GM06990 (cell line): Measurements from ENCODE around the gene TRAPPC4.
"Not testable (repeated sequence)": the region's sequence is repeated elsewhere in the genome, so short reads cannot be mapped to it uniquely, and the experiment has no call there.

Experiments used
- DNase-seq: peaks from one replicate; pipeline ENCODE4 v3.0.0-alpha.2; 2011; ENCODE audit not compliant: insufficient read length; ENCODE audit errors: extremely low read depth
- H3K27me3 ChIP-seq: replicated peaks from 2 replicates; pipeline ENCODE4 v1.6.0; 2011; ENCODE audit warnings: low read length; ENCODE audit not compliant: control insufficient read depth, insufficient read depth
- H3K36me3 ChIP-seq: 2 replicates; pipeline ENCODE4 v1.5.1; 2011; ENCODE audit warnings: low read length; ENCODE audit not compliant: control insufficient read depth, insufficient read depth
- H3K4me3 ChIP-seq: replicated peaks from 2 replicates; pipeline ENCODE4 v1.5.1; 2011; ENCODE audit warnings: low read depth, mild to moderate bottlenecking, control low read depth, low read length
- CTCF ChIP-seq: IDR thresholded peaks from 2 replicates; pipeline ENCODE4 v1.5.1; 2011; ENCODE audit warnings: low read length, control low read depth, mild to moderate bottlenecking, inconsistent platforms; ENCODE audit not compliant: insufficient read depth, poor library complexity, severe bottlenecking

The TRAPPC4 gene

GRCh38 chr11:118979434-118979833, 39.1 kb upstream of the TRAPPC4 start:
- H3K27me3 ChIP-seq = no peaks in the 10 kb centered on the region; the same call in none of the 2 replicates
- no peak for TF ChIP-seq CTCF

GRCh38 chr11:118980191-118980881, 38.2 kb upstream of the TRAPPC4 start:
- no peak for TF ChIP-seq CTCF

More at GRCh38 chr11:118979434-118979833, 39.1 kb upstream of the TRAPPC4 start:
- no peak for DNase-seq
- Histone ChIP-seq H3K4me3 (no peak overlapping the region), H3K36me3 (no peaks in the 10 kb centered on the region)

GRCh38 chr11:118984337-118984736, 34.2 kb upstream of the TRAPPC4 start:
- not testable (repeated sequence) for H3K36me3 ChIP-seq, H3K27me3 ChIP-seq, DNase-seq

More at GRCh38 chr11:118980191-118980881, 38.2 kb upstream of the TRAPPC4 start:
- H3K4me3 ChIP-seq = no peak overlapping the region
- DNase-seq = no peak
- H3K27me3 ChIP-seq = no peaks in the 10 kb centered on the region; the same call in none of the 2 replicates
- H3K36me3 ChIP-seq = no peaks in the 10 kb centered on the region

GRCh38 chr11:118984825-118985224, 33.7 kb upstream of the TRAPPC4 start:
- TF ChIP-seq CTCF = no peak
- DNase-seq = no peak
- H3K36me3 ChIP-seq = no peaks in the 10 kb centered on the region
- H3K27me3 ChIP-seq = no peaks in the 10 kb centered on the region; the same call in 1 of the 2 replicates
- H3K4me3 ChIP-seq = no peak overlapping the region

More at GRCh38 chr11:118984337-118984736, 34.2 kb upstream of the TRAPPC4 start:
- not testable (repeated sequence) for H3K4me3 ChIP-seq

- Histone ChIP-seq H3K36me3 (no peaks in the 10 kb centered on the region), H3K4me3 (no peak overlapping the region), H3K27me3 (no peaks in the 10 kb centered on the region)
- no peak for DNase-seq
- no peak for TF ChIP-seq CTCF
Measured at GRCh38 chr11:118988280-118988679, 30.3 kb upstream of the TRAPPC4 start.

- H3K4me3 ChIP-seq, DNase-seq, H3K36me3 ChIP-seq, H3K27me3 ChIP-seq: not testable (repeated sequence)
Measured at GRCh38 chr11:118991486-118992038, 27.0 kb upstream of the TRAPPC4 start.
